CD4-positive, alpha-beta T cell (primary cell): Measurements from ENCODE around the gene ELFN2. TPM values are rescaled to one million over a fixed set of nuclear protein-coding genes. Genes with fewer than 3 reads are reported as not detected.

Experiments used
- ATAC-seq: fragments of 200-7000 bp; cut with Tn5 transposase; one replicate; pipeline ENCODE4 v1.10.0; 2022; ENCODE audit warnings: mild to moderate bottlenecking; ENCODE audit not compliant: poor library complexity
- CTCF ChIA-PET: fragments of 350-600 bp; sonication (Branson Sonifier 250); formaldehyde crosslinking; loops from one replicate; lab custom pipeline; 2021; ENCODE audit warnings: antibody characterized with exemption, inconsistent platforms; lab: Charles Lee
- POLR2A ChIA-PET: fragments of 350-600 bp; sonication (Branson Sonifier 250); formaldehyde crosslinking; loops from one replicate; lab custom pipeline; 2021; ENCODE audit warnings: antibody characterized with exemption, inconsistent platforms; lab: Charles Lee
- DNase-seq, 14 experiments: peaks; one replicate each; pipeline ENCODE4 v3.0.0-alpha.2; 2013 to 2020; ENCODE audit warnings: mixed read lengths in 2 of 14
- H3K27ac ChIP-seq, 2 donors: one replicate each; pipeline versions ENCODE4 v1.5.1 to v1.7.0; 2013; ENCODE audit warnings: low read length in 2 of 2, low read depth in 1 of 2, mild to moderate bottlenecking in 1 of 2
- H3K27me3 ChIP-seq, 2 experiments: 1 replicate in 1 of 2; 2 replicates in 1 of 2; pipeline versions ENCODE4 v1.6.1 to v1.7.0; 2013; ENCODE audit warnings: low read length in 2 of 2, control low read depth in 1 of 2, mild to moderate bottlenecking in 1 of 2, moderate library complexity in 1 of 2; ENCODE audit not compliant: insufficient read depth in 2 of 2, control insufficient read depth in 1 of 2
- H3K36me3 ChIP-seq: one replicate; pipeline ENCODE4 v1.6.1; 2013; ENCODE audit warnings: low read length, control low read depth; ENCODE audit not compliant: insufficient read depth
- H3K4me1 ChIP-seq: one replicate; pipeline ENCODE4 v1.6.1; 2013; ENCODE audit warnings: low read length, control low read depth; ENCODE audit not compliant: insufficient read depth
- H3K4me3 ChIP-seq: one replicate; pipeline ENCODE4 v1.5.1; 2013; ENCODE audit warnings: mild to moderate bottlenecking, low read length, moderate library complexity
- H3K9me3 ChIP-seq, 2 experiments: 1 replicate in 1 of 2; 2 replicates in 1 of 2; pipeline versions ENCODE4 v1.6.1 to v1.7.0; 2013; ENCODE audit warnings: low read length in 2 of 2, mild to moderate bottlenecking in 2 of 2, control low read depth in 1 of 2, moderate library complexity in 1 of 2; ENCODE audit not compliant: control insufficient read depth in 1 of 2, insufficient read depth in 1 of 2
- H3K27ac Mint-ChIP-seq: one replicate; pipeline ENCODE4 v1.8.0; 2020; ENCODE audit warnings: mixed read lengths
- H3K27me3 Mint-ChIP-seq: one replicate; pipeline ENCODE4 v1.8.0; 2021; ENCODE audit warnings: mixed read lengths
- H3K36me3 Mint-ChIP-seq: one replicate; pipeline ENCODE4 v1.8.0; 2021; ENCODE audit warnings: low read depth, mixed read lengths
- H3K4me1 Mint-ChIP-seq: one replicate; pipeline ENCODE4 v1.8.0; 2021; ENCODE audit warnings: low read depth, mixed read lengths
- H3K4me3 Mint-ChIP-seq: one replicate; pipeline ENCODE4 v1.8.0; 2020; ENCODE audit warnings: mild to moderate bottlenecking, mixed read lengths
- H3K9me3 Mint-ChIP-seq: one replicate; pipeline ENCODE4 v1.8.0; 2020; ENCODE audit warnings: mixed read lengths
- CTCF ChIP-seq: fragments of 200-600 bp; IDR thresholded peaks from one replicate; pipeline ENCODE4 v1.8.0; 2022; ENCODE audit warnings: antibody characterized with exemption, mild to moderate bottlenecking
- intact Hi-C, 2 experiments: fragments of 100-400 bp; cut with DNase I in 1 of 2; cut with micrococcal nuclease in 1 of 2; formaldehyde crosslinking; loops; one replicate each; pipeline versions ENCODE4 v1.15.1 to v1.9.0; 2023 to 2025; cut with DNase I, micrococcal nuclease
- total RNA-seq, 174 experiments: library from RNA in 2 of 174; stranded (reverse) in 2 of 174; gene quantifications; one replicate each; pipeline ENCODE4 v1.2.3 and lab custom pipeline; 2021 to 2026

The ELFN2 gene
- total RNA-seq, 2 experiments from 2014 or later = 0.05 to 0.20 TPM

- H3K4me1 ChIP-seq = no peaks in the 10 kb centered on the region
- no peak overlapping the region for H3K4me3 ChIP-seq
- intact Hi-C loops = loop anchor here in 1 of 2 experiments (2.0 kb wide), 1 partner anchor 67 kb away; no protein-coding TSS in a partner anchor
- DNase-seq (no peak), ATAC-seq (no peak)
- H3K36me3 ChIP-seq = no peaks in the 10 kb centered on the region
- H3K27ac Mint-ChIP-seq = no peak overlapping the region
- H3K27me3 ChIP-seq = no peaks in the 10 kb centered on the region
- no peaks in the 10 kb centered on the region for H3K36me3 Mint-ChIP-seq
- POLR2A ChIA-PET = no interaction called here
- CTCF ChIA-PET = no interaction called here
- no peaks in the 10 kb centered on the region for H3K9me3 Mint-ChIP-seq
- no peak for TF ChIP-seq CTCF
- H3K27ac ChIP-seq = no peak overlapping the region
- H3K27me3 Mint-ChIP-seq = peaks cover 4% of the 10 kb centered on the region
- no peaks in the 10 kb centered on the region for H3K9me3 ChIP-seq
- H3K4me1 Mint-ChIP-seq = no peaks in the 10 kb centered on the region
- no peak overlapping the region for H3K4me3 Mint-ChIP-seq
These were observed 39.5 kb downstream of the ELFN2 start for GRCh38 chr22:37387793-37388192.

GRCh38 chr22:37386441-37386840, 40.8 kb downstream of the ELFN2 start:
- no peak overlapping the region for H3K27ac Mint-ChIP-seq
- no peaks in the 10 kb centered on the region for H3K9me3 Mint-ChIP-seq
- ATAC-seq (no peak), DNase-seq (no peak)
- H3K4me3 ChIP-seq = no peak overlapping the region
- H3K27ac ChIP-seq = no peak overlapping the region
- CTCF ChIA-PET = no interaction called here
- no peak for TF ChIP-seq CTCF
- no peaks in the 10 kb centered on the region for H3K4me1 Mint-ChIP-seq
- intact Hi-C loops = no loop called here
- H3K36me3 Mint-ChIP-seq = no peaks in the 10 kb centered on the region
- no peaks in the 10 kb centered on the region for H3K36me3 ChIP-seq
- no peak overlapping the region for H3K4me3 Mint-ChIP-seq
- no peaks in the 10 kb centered on the region for H3K4me1 ChIP-seq
- no peaks in the 10 kb centered on the region for H3K9me3 ChIP-seq
- no peaks in the 10 kb centered on the region for H3K27me3 ChIP-seq
- POLR2A ChIA-PET = no interaction called here
- peaks cover 6% of the 10 kb centered on the region for H3K27me3 Mint-ChIP-seq

- peaks cover 0 to 2% of the 10 kb centered on the region in 2 experiments for H3K9me3 ChIP-seq
- H3K4me1 Mint-ChIP-seq = no peaks in the 10 kb centered on the region
- ATAC-seq (no peak), DNase-seq (no peak)
- H3K27me3 ChIP-seq = peaks cover 0 to 1% of the 10 kb centered on the region in 2 experiments
- H3K4me3 ChIP-seq = no peak overlapping the region
- H3K4me1 ChIP-seq = no peaks in the 10 kb centered on the region
- peaks cover 14% of the 10 kb centered on the region for H3K27me3 Mint-ChIP-seq
- no peak overlapping the region for H3K27ac Mint-ChIP-seq
- intact Hi-C loops = no loop called here
- no peaks in the 10 kb centered on the region for H3K36me3 Mint-ChIP-seq
- no peaks in the 10 kb centered on the region for H3K36me3 ChIP-seq
- no peaks in the 10 kb centered on the region for H3K9me3 Mint-ChIP-seq
- POLR2A ChIA-PET = no interaction called here
- no peak overlapping the region for H3K27ac ChIP-seq
- no peak for TF ChIP-seq CTCF
- CTCF ChIA-PET = no interaction called here
- H3K4me3 Mint-ChIP-seq = no peak overlapping the region
These were observed 42.6 kb downstream of the ELFN2 start for GRCh38 chr22:37384691-37385090.
